HG03039 (cell line): ENCODE data around the gene POLR2L.

Experiments used
- ATAC-seq: cut with Tn5 transposase; IDR thresholded peaks from one replicate; pipeline ENCODE4 v1.9.1; 2021; ENCODE audit warnings: mild to moderate bottlenecking, moderate library complexity; ENCODE audit not compliant: unreplicated experiment

Gene POLR2L

DNA sequence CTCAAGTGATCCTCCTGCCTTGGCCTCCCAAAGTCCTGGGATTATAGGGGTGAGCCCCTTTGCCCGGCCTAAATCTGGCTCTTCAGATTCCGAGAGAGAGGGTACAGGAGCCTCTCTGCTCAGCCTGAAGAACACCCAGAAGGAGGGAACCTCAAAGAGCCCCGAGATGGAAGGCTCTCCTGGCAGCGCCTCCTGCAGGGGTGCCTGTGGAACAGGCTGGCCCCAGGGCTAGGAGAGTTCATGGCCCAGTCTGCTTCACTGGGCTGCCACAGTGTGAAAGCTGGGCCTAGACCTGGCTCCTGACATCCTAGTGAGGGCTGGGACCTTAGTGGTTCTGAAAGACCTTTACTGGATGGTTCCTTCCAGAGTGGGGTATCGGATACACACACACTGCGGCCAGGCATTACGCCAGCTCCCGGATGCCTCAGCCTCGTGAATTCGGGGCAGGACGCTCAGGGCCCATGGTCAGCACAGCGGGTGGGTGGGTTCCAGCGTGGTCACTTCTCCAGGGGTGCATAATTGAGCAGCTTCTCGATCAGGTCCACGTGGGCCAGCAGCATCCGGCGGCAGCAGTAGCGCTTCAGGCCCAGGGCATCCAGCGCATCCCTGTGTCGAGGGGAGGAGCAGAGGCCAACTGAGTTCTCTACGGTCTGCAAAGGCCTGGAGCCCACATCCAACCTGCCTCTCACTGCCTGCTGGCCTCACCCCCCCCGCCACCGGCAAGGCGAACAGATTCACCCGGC is 2.3 kb downstream of the POLR2L start:
- no peak for ATAC-seq

DNA sequence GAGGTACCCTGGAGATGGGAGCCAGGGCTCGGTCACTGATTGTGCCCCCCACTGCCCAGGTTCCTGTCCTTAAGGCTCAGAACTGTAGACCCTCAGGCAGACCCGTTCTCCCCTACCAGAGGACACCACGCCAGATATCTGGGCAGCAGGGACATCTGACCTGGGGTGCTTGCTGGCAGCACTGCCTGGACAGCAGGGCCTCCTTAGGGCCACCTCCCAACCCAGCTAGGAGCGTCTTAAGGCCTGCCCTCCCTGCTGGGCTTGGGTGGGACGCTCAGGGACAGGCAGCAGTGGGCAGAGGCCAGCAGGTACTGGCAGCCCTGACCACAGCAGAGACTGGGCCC is 3.1 kb downstream of the POLR2L start:
- ATAC-seq = no peak

DNA sequence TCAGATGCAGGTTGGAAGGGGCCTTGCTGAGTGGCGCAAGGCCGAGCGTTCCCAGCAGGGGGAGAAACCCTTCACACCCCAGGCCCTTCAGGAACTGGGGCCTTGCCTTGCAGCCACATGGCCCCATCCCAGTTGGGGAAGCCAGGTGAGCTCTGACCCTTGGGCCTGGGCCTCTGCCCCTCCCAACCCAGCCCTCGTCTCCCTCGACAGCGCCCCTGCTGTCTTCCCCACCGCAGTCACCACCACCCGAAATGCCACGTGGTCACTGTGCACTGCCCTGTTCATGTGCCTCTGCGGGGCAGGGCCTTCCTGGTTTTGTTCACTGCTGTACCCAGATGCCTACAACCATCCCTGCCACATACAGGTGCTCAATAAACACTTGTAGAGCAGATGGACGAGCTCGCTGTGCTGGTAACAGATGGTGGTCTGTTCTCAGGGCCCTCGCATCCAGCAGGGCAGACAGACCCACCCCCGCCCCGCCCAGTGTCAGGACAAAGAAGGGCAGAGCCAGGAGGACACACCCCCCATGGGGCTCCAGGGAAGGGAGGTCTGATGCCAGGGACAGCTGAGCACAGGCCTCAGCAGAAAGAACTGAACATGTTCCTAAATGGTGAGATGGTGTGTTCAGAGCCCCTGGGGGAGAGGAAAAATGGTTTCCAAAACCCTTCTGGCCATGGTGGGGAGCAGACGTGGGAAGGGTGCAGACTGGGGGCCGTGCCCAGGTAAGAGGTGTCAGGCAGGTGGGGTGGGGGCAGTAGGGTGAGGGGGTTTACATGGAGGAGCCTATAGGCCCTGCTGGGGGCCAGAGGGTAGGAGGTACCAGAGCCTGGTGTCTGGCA is 3.7 kb downstream of the POLR2L start:
- no peak for ATAC-seq

DNA sequence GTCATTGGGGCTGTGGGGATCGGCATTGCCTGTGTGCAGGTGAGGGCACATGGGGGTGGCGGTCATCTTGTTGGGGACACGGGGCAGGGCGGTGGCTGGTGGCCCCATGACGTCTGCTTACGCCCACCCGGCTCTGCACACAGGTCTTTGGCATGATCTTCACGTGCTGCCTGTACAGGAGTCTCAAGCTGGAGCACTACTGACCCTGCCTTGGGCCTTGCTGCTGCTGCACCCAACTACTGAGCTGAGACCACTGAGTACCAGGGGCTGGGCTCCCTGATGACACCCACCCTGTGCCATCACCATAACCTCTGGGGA is 4.4 kb downstream of the POLR2L start:
- ATAC-seq = no peak

DNA sequence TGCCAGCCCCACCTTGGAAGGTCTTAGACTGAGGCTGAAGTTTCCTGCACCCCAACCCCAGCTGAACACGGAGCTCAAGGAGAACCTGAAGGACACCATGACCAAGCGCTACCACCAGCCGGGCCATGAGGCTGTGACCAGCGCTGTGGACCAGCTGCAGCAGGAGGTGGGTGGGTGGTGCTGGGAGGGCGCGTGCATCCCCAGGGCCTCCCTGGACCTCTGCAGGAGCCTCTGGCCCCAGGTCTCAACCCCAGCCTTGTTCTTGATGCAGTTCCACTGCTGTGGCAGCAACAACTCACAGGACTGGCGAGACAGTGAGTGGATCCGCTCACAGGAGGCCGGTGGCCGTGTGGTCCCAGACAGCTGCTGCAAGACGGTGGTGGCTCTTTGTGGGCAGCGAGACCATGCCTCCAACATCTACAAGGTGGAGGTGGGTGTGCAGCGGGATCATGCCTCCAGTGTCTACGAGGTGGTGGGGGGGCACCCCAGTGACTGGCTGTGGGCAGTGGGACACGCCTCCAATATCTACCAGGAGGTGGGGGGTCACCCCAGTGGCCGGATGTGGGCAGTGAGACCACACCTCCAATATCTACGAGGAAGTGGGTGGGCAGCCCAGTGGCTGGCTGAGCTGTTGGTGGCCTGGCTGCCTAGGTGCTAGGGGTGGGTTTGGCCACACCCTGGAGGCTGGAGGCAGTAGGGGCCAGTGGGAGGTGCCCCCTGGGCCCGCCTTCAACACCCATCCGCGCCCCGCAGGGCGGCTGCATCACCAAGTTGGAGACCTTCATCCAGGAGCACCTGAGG is 4.9 kb downstream of the POLR2L start:
- ATAC-seq = no peak

DNA sequence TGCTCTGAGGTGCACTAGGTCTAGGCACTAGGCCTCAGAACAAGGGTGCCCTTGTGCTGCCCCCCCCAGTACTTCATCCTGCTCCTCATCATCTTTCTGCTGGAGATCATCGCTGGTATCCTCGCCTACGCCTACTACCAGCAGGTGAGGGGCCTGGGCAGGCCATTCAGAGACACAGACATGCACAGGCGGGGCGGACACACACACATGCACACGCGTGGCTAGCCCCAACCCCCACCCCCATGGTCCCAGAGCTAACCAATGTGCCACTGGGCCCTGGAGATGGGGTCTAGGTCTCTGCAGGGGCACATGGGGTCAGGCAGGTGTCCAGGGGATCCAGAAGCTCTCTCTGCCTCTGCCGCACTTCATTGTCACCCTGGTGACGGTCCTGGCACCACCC is 5.6 kb downstream of the POLR2L start:
- no peak for ATAC-seq

DNA sequence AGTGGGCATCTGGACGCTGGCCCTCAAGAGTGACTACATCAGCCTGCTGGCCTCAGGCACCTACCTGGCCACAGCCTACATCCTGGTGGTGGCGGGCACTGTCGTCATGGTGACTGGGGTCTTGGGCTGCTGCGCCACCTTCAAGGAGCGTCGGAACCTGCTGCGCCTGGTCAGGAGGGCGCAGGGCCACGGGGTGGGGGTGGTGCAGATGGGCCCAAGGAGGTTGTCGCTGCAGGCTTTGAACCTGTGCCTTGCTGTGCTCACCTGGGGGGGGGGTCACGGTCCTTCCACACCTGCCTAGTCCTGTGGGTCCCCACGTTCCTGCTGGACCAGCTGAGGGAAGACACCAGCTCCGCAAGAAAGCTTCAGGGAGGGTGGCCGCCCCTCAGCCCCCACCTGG is 6.1 kb downstream of the POLR2L start:
- no peak for ATAC-seq

DNA sequence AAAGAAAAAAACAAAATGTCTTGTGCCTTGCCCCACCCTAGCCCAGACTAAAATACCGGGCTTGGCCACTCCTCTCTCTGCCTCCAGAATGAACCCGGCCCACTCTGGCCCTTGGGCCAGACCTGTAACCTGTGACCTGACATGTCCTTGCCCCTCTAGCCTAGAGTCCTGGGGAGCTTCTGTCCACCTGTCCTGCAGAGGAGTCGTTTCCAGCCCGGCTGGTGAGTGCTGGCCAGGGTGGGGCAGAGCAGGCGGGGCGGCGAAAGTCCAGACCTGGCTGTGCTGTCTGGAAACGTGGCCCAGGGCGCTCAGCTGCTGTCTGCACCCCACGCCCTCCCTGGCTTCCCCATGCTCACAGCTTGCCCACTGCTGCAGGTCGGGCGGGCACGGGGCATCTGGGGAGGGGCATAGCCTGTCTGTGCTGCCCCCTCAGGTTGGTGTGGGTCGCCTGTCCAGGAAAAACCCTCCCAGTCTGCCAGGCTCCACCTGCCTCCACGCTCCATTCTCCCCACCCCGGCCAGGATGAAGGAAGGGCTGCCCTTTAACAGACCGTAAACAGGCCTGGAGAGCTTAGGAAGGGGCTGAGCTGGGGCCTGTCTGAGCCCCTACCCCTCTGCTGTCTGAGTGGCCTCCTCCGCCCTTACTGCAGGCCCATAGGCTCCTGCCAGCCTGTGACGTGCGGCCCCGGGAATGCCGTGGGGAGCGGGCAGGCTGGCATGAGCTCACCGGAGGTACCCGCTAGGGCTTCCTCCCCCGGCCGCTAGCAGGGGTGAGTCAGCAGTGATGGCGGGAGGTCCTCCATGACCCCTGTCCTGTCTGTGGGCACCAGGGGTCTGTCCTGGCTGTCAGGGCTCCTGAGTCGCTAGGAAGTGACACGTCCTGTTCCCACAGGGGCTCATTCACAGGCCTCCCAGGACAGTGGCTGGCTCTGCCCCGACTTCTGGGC is 7.7 kb downstream of the POLR2L start:
- ATAC-seq = no peak

DNA sequence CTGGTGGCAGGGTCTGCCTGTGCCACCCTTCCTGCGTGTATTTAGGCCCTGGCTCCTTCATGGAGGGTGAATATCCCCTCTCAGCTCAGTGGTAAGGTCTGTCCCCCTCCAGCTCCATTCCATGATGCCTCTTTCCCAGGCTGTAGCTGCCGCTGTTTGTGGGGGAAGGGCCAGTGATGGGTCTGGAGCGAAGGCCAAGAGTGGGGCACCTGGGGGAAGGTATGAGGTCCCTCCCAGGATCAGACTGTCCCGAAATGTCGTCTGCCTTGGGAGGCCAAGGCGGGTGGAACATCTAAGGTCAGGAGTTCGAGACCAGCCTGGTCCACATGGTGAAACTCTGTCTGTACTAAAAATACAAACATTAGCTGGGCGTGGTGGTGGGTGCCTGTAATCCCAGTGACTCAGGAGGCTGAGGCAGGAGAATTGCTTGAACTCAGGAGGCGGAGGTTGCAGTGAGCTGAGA is 8.4 kb downstream of the POLR2L start:
- ATAC-seq = no peak

DNA sequence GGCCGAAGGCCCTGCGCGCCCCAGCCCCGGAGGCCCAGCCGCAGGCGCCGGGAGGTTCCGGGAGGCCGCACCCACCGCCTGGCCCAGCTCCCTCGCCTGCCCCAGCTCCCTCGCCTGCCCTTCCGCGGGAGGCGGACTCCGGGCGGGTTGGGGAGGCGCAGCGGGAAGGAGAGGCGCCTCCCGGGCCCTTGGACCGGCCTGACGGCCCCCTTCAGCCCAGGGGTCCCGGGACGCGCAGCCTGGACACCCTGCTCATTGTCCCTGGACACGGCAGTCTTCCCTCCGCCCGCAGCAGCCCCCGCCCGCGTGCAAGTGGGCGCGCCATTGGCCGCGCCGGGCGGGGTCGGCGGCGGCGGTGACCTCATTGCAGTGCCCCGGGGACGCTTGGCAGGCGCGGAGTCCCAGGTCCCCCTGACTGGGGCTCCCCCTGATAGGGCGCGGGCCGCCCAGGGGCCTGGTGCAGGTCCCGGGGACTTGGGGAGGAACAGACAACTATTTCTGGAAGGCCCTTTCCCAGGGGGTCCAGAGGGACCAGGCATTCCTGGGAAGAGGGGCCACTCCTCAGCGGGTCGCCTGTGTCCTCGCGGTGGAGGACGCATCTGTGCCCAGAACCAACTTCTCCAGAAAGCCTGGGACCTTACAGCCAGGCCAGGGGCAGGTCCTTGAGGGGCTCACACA is 9.1 kb downstream of the POLR2L start:
- no peak for ATAC-seq

DNA sequence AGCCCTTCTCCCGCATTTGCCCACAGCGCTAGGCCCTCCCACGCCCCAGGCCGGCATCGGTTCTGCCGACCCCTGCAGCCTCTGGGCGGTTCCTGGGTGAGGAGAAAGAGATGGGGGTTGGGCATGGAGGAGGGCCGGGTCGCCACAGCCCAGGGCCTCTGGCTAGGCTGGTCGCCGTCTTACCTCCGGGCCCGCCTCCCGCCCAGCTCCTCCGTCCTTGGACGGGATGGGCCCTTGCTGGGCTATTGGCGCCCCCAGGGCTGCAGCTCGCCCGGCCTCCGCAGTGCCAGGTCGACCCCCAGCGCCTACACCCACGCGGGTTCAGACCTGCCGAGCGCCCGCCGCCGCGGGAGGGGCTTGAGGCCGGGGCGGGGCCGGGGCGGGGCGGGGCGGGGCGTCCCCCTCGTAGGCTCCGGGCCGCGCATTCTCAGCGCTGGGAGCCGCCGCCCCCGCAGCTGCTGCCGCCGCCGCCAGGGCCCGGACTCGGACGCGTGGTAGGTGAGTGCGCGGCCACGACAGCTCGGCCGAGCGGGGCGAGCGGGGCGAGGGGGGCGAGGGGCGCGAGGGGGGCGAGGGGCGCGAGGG is 9.7 kb downstream of the POLR2L start, which contains the start of gene CD151:
TSS of gene CD151 (plus strand) at position 424 of the 585 bp plus-strand sequence. CDS start 3,118 bp downstream, outside the sequence.
- ATAC-seq = no peak

DNA sequence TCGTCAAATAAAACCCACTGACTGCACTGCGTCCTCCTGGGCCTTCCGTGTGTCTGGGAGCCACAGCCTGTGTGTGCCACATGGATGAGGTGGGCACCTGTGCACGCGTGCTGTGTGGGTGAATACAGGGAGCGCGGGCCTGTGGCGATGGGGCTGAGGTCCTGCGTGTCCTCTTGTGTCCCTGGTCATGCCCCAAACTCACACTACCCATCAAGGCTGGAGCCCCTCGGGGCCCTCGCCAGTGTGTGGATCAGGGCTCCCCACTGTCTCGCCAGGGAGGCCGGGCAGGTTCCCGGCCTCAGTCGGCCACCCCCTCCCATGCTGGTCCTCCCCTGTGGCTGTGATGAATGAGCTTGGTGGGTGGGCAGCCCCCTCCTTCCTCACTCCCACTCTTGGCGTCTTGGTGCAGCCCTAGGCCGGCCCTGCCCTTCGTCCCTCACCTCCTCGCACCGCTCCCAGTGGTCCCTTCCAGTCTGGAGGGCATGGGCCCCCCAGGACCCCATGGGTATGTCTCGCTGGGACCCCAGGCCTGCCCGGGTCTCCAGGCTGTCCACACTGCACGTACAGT is 10.3 kb downstream of the POLR2L start:
- ATAC-seq = no peak

DNA sequence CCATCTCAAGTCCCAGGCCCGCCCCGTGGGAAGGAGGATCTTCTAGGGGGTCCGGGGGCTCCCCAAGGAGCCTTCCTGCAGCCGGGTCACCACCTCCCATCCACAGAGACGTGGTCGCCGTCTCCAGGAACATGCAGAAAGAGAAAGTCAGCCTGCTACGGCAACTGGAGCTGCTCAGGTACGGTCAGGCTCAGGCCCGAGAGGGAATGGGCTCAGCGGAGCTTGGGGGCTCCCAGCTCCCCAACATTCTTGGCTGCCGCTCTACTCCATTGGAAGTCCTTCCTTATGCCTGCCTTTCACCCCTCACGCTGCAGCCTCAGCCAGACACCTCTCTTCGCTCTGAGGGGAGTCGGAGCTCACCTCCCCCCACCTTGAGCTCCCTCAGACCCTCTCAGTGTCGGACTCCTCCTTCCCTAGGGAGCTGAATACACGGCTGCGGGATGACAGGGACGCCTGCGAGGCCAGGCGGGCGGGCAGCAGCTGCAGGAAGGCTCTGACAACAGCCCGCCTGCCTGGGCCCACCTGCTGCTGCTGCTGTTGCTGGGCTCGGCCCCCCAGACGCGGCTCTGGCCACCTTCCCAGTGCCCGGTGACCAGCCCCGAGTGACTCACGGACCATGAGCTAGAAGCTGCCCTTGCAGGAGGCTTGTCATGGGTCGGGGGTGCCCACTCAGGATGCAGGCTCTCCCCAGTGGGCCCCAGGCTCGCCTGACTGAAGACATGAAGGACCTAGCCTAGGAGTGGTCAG is 11.0 kb downstream of the POLR2L start:
- no peak for ATAC-seq

DNA sequence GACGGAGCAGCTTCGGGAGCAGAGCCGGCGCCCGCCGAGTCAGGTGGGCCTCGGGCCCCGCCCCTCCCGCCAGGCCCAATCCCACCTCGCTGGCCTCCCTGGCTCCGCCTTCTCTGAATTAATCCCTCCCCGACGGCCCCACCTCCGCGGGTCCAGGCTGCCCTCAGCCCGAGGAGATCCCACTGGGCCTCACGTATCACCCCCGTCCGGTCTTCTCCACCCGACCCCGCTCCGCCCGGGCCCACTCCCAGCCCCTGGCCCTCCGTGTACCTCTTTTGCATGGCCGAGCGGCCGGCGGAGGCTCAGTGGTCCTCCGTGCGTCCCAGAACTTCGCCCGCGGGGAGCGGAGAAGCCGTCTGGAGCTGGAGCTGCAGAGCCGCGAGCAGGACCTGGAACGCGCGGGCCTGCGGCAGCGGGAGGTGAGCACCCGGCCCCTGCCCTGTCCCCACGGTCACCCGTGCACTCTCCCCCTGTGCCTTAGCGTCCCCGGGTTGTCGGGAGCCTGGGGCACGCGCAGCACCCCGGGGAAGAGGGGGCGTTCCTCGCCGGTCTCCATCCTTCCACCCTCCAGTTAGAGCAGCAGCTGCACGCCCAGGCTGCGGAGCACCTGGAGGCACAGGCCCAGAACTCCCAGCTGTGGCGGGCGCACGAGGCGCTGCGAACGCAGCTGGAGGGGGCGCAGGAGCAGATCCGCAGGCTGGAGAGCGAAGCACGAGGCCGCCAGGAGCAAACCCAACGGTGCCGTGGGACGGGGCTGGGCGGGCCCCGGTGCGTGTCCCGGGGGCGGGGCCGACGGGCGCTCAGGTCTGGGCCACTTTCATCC is 11.8 kb downstream of the POLR2L start:
- ATAC-seq = no peak

DNA sequence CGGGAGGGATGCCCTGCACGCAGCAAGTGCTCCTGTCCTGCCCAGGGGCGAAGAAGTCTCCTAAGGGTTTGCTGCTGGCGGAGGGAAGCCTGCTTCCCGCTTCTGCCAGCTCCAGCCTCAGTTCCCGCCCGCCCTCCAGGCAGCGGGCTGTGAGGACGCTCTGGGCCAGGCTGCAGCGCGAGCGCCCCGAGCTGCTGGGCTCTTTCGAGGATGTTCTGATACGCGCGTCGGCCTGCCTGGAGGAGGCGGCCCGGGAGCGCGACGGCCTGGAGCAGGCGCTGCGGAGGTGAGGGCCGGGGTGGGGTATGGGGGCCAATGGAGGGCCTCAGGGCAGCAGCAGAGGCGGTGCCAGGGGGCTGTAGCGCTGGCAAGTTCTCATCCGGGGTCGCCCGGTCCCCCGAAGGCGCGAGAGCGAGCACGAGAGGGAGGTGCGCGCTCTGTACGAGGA is 12.5 kb downstream of the POLR2L start:
- no peak for ATAC-seq

DNA sequence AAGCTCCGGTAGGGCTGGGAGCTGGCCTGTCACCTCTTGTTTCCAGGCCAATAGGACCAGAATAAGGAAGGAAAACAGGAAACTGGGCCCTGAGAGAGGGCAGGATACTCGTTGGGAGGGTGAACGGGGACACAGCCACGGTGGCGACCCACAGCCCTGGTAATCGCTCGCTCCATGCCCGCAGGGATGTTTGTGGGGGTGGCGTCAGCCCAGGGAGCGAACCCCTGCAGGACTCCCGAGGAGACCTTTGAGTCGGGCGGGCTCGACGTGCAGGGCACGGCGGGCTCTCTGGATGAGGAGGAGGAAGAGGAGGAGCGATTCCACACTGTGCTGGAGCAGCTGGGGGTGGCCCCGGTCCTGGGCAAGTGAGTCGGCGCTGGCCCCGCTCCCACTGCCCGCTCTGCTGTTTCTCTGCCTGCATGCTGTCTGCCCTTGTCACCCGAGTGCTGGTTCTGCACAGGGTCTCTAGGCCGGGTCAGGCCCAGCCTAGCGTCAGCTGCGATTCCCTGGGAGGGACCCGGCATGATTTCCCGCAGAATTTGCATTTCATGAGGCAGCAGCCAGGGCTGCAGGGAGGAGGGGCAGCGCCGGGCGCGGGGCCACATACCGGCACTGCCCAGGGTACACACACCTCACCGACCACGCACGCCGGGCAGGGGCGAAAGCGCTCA is 13.0 kb downstream of the POLR2L start:
- ATAC-seq = no peak
